Measurements from ENCODE around the gene GPR32.
A peak's percentile ranks its signal among the peaks of the same experiment; 100 is the strongest.
"Not testable (repeated sequence)": the region's sequence is repeated elsewhere in the genome, so short reads cannot be mapped to it uniquely, and the experiment has no call there.

The GPR32 gene

DNA sequence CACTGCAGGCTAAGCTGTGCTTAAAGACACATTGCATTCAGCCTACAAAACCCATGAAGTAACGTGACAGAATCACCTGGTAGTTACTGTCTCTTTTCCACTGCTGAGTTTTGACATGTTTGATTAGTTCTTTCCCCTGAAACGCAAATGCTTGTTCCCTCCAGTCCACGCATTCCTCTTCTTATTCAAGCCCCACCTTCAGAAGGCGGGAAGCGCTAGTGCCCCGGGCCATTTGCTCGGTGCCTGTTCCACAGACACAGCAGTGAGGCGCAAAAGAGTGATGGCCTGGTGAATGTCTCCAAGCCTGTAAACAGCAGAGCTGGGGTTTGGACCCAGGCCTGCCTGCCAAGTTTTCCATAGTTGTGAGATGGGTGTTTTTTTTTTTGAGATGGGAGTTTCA lies 30.8 kb downstream of the GPR32 start:
- DNase-seq (ENCODE audit: low read depth), result no peak

DNA sequence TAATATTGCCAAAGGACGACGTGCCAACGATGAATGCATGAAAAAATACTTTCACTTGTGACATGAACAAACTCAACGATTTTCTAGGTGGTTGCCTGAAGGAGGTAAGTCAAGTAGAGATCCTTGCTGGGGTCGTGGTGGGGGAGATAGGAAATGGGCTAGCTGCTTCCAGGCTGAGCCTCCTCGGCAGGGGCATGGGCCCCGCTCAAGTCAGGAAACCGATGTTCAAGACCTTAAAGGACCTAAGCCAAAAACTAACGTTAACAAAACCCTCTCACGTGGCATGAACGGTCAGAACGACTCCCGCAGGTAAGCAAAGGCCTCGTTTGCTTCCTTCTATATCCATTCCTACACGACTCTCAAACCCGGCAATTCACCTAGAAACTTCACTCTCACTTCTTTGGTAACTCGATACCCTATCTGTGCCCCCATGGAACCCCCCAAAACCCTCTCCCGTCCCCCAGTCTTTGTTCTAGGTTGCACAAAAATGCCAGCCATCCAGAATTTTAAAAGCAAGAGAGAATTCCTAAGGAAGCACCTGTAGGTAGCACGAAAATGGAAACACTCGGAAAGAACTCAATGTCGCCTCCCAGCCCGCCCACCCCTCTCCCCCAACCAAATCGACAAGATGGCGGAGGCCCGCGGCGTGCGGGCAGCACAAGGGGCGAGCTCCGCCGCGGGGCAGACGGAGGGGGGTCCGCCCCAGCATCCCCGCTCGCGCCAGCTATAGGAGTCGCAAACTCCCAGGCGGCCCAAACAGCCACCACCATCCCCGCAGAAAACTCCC lies 33.6 kb downstream of the GPR32 start:
- no peak for DNase-seq (ENCODE audit: low read depth)

DNA sequence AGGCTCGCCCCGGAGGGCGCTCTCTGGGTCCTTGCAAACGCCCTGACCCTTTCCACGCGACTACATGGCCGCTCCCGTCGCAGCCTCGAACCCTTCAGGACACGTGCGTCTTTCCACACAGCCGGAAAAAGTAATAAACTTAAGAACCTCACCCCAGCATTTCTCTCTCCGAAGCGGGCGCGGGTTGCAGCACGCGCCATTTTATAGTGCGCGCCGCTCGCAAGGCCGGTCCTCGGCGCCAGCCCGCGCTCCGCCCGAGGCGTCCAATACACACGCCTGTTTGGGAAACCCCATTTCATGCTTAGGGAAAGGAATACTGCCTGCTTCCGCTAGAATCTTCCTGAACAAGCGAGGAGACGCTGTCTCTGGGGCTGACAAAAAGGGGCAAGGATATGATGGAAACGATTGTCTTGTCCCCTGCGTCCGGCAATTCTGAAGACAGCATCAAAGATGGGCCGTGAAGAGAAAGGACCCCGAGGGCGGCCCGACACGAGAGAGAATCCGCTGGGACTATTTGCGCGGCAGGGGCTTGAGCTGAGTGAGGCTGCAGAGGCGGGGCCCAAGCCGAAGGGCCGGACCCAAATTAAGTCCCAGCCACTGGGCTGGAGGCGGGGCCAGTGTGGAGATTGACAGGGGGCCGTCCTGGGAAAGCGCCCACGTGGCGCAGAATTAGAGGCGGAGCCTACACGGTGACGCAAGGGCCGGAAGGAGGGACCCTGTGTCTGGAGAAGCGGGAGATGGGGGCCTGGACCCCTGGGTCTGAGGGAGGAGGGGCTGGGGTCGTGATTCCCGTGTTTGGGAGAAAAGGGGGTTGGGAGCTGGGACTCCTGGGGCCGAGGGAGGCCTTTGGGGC lies 34.4 kb downstream of the GPR32 start:
- DNase-seq (ENCODE audit: low read depth), result peak; percentile 95

DNA sequence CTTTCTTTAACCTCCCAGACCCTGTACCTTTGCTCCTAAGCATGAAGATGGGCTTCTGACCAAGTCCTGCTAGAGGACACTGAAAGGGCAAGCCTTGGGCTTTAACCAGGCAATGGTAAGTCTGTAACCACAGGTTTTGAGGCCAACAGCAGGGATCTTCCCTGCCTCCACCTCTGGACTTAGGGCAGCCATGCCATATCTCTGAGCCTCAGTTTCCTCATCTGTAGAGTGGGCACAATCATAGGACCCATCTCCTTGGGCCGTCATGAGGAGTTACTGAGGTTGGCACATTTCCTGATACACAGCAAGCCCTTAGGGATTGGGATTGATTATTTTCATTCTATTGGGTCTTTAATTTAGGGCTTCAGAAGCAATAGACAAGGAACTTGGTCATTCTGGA lies 38.6 kb downstream of the GPR32 start:
- no peak for DNase-seq (ENCODE audit: low read depth)

DNA sequence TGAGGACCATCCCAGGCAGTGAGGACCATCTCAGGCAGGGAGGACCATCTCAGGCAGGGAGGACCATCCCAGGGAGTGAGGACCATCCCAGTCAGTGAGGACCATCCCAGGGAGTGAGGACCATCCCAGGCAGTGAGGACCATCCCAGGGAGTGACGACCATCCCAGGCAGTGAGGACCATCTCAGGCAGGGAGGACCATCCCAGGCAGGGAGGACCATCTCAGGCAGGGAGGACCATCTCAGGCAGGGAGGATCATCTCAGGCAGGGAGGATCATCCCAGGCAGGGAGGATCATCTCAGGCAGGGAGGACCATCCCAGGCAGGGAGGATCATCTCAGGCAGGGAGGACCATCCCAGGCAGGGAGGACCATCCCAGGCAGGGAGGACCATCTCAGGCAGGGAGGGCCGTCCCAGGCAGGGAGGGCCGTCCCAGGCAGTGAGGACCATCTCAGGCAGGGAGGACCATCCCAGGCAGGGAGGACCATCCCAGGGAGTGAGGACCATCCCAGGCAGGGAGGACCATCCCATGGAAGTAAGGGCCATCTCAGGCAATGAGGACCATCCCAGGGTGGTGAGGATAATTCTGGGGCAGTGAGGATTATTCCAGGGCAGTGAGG lies 41.5 kb downstream of the GPR32 start:
- not testable (repeated sequence) for DNase-seq (ENCODE audit: low read depth)

DNA sequence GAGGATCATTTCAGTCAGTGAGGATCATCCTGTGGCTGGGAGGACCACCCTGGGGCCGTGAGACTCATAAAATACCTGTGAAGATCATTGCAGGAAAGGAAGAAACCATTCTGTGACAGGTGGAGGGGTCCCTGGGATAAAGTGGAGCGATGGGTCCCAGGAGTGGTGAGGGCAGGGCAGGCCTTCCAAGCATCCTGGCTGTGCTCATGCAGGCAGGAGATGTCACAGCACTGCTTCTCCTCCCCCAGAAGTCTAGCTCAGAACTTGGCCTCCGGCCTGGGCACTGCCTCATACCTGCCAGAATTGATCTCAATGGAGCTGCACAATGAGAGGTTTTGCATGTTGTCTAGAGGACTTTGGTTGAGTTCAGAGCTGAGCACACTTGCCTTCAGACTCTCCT lies 42.2 kb downstream of the GPR32 start:
- DNase-seq (ENCODE audit: low read depth), result no peak

DNA sequence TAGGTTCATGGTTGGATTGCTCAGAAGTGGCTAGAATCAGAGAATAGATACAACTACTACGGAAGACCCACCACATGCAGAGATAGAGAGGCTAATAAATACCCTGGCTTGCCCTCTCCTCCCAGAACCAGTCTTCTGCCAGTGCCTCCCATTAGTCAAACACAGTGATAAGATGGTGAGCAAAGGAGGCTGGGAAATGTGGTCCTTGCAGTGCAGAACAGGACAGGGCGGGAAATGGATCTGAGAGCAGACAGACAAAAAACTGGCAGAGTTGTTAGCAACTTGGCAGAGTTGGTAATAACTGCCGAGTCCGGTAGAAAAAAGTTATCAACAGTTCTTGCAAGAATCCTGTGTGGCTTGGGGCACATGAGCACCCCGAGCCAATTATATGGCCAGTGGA lies 44.6 kb downstream of the GPR32 start:
- DNase-seq (ENCODE audit: low read depth), result no peak

DNA sequence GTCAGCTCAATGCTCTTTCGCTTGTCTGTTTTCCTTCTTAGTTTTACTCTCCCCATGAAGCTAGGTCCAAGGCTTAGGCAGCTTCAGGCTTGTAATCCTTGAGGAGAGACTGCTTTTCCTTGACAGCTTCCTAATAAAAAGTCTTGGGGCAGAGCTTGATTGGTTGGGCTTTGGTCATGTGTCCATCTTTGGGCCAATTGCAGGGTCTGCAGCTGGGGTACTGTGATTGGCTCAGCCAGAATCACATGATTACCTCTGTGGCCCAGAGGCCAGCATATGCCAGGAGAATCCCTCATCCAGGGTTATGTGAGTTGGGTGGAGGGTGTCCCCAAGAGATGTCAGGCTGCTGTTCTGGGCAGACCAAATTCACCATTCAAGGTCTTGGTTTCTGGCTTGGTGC lies 45.2 kb downstream of the GPR32 start:
- no peak for DNase-seq (ENCODE audit: low read depth)

DNA sequence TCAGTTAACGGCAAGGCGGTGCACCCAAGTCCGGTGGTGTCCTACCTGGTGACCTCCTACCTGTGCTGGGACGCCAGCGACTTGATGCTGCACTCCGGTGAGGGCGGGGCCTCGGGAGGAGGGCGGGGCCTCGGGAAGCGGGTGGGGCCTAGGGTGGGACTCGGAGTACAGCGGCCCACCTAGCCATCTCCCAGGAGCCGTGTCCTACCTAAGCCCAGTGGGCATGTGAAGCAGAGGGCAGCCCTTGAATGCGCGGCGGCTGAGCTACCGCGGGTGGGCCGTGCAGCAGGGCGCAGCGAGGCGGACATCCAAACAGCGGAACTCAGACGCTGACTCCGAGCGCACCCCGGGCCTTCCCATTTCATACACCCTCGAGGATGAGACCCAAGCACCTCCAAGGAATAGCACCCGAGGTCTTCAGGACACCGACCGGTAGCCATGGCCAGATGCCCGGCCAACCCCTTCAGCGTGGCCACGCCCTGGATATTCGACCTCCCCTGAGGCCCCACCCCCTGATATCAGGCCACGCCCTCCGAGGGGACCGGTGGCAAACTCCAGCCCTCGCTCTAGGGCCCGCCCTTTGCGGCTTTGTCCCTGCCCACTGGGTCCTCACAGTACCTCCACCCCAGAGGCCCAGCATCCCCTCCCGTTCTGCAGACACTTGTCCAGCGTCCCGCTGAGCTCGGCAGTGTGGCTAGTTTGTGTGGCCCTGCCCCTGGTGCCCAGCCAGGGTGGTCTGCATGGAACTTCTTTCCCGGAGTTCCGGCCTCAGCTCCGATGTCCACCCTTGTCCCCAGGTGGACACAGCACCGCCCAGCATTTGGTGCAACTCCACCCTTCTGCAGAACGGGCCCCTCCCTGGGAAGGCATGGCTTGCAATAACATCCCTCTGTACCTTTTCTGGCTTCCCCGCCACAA lies 47.9 kb downstream of the GPR32 start:
- DNase-seq (ENCODE audit: low read depth), result no peak

DNA sequence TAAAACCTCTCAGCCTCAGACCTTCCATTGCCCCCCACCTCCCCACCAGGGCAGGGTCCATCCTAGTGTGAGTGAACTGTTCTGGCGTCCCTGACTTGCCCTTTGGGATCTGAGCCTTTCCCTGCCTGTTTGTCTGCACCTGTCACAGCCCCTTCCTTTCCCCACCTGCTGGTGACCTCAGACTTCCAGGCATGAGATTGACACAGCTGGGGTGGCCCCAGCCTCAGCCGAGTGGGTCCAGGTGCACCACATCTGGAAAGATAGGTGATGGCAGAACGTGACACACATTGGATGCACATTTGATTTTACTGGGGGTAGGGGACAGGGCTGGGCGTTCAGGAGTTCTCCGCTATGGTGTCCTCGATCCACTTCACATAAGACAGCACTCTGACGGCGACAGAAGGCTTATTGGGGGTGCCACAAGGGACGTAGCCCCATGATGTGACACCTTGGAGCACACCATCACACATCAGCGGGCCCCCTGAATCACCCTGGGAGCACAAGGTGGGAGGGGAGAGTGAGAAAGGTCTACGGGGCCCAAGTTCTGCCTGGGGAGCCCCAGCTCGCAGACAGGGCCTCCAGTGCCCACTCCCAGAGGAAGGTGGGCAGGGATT lies 48.7 kb downstream of the GPR32 start:
- no peak for DNase-seq (ENCODE audit: low read depth)

DNA sequence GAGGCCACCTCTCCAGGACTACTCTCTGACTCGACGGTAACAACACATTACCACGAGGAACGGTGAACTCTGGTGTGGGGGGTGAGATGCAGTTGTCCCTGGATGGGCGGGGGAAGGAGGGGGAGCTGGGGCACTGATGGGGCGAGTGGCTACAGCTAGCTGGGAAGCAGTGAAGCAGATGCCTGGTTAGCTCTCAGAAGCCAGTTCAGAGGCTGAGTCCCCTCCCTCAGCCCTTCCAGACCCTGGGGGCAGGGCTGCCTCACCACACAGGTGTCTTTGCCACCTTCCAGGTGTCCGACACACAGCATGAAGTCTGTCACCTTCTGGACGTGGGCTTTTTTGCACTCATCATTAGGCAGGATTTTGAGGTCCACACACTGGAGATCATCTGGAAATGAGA lies 49.4 kb downstream of the GPR32 start:
- DNase-seq (ENCODE audit: low read depth), result no peak

DNA sequence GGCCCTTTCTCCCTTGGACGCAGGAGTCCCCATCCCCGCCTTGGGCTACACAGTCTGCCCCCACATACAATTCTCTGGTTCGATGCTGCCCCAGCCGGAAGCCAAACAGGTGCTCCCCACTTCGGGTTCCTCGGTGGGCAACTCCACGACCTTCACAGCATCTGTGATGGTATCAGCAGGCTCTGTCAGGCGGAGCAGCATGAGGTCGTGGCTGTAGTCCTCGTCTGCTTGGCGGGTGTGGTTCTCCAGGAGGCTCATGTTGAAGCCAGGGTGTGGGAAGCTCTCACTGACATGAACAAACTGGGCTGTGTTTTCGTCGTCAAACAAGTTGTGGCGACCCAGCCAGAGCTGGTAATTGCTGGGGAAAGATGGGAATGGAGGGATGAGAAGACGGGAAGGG lies 49.8 kb downstream of the GPR32 start:
- DNase-seq (ENCODE audit: low read depth), result no peak

DNA sequence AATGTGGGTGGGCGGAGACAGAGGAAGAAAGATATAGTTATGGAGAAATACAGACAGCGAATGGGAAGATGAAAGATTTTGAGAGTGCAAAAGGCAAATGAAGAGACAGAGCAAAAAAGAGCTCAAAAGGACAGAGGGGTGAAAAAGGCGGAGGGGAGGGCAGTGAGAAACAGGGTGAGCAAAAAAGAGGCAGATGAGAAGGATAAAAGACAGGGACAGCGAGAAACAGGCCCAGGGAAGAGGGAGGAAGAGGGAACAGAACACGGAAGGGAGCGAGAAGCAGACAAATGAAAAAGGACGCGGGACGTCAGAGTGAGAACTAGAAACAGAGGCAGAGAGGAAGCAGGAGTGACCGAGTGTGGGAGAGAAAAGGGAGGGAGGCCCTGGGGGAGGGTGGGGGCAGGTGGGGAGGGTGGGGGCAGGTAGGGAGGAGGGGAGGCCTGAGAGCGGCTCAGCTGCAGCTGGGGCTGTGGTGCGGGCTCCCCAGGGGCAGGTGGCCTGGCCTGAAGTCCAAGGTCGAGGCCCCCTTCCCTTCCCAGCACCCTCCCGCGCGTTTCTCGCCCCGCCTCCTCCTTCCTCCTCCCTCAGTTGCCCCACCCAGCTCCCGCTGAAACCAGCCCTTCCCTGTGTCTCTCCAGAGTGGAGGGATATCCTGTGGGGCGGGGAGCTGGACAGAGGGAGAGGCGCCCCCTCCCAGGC lies 50.4 kb downstream of the GPR32 start:
- DNase-seq (ENCODE audit: low read depth), result no peak

DNA sequence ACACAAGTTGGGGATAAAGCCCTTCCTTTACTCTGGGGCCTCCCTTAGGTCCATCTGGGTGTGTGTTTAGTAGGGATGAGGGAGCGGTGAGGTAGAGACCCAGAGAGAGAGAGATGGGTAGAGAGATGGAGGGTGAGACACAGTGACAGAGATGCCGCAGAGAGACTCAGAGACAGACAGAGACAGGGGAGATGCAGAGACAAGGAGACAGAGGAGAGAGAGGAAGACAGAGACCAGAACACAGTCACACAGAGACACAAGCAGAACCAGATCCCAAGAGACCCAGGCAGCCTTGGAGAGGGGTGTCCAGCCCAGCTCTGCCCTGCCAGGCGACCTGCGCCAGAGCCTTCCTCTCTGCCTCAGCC lies 51.0 kb downstream of the GPR32 start:
- no peak for DNase-seq (ENCODE audit: low read depth)
